Measurements from ENCODE around the gene PLPPR1. TPM values are rescaled to one million over a fixed set of nuclear protein-coding genes. Genes with fewer than 3 reads are reported as not detected.

The PLPPR1 gene
- total and polyA plus RNA-seq, 2 of the 13 experiments (the other 11 are each of a cell fraction or from before 2014, with no cell fraction given), result 16.0 to 84.7 TPM

- Histone ChIP-seq H4K20me1 (ENCODE audit: insufficient read depth, low read length) (no peaks in the 10 kb centered on the region), H3K36me3 (replicated peaks in 1 of 2; ENCODE audit: control insufficient read depth in 1 of 2, insufficient read depth in 2 of 2, low read length in 2 of 2) (peaks cover 0 to 3% of the 10 kb centered on the region in 2 experiments; a peak in 4 of 5 replicates), H3K4me1 (ENCODE audit: insufficient read depth, low read length) (peaks cover 48% of the 10 kb centered on the region), H3K9ac (ENCODE audit: insufficient read depth, low read depth, low read length) (no peak overlapping the region), H3K4me2 (ENCODE audit: low read depth, low read length) (no peak overlapping the region), H3K4me3 (replicated peaks in 1 of 3; ENCODE audit: insufficient read depth in 1 of 3, low read depth in 2 of 3, low read length in 3 of 3) (no peak overlapping the region), H3K27me3 (ENCODE audit: control insufficient read depth in 1 of 2, insufficient read depth in 2 of 2, low read length in 2 of 2) (no peaks in the 10 kb centered on the region), H3K79me2 (ENCODE audit: insufficient read depth, low read length) (no peaks in the 10 kb centered on the region), H3K9me3 (ENCODE audit: low read length) (no peaks in the 10 kb centered on the region), H3K27ac (ENCODE audit: extremely low read length, insufficient read depth, low read length) (no peak overlapping the region), H2AFZ (ENCODE audit: low read length) (no peak overlapping the region)
- ChIA-PET CTCF (ENCODE audit: low intra/inter-chr PET ratio, low total read pairs) (interaction anchor here (1.1 to 3.0 kb wide), 7 partner anchors 77 to 709 kb away, joined by 3 to 40 read pairs (median 22); no protein-coding TSS in a partner anchor), POLR2A (interaction anchor here (1.1 to 1.3 kb wide), 7 partner anchors 13 to 709 kb away, joined by 3 to 18 read pairs (median 10); partner anchors contain the start of genes MRPL50 and ZNF189)
- TF ChIP-seq FOXJ3 (CRISPR knock-in tag; IDR thresholded peaks at IDR 0.05; ENCODE audit: borderline replicate concordance) (0 out of 2 replicates have a peak, but pooled peaks have one; percentile 17), AKNA (CRISPR knock-in tag; IDR thresholded peaks at IDR 0.05; ENCODE audit: borderline replicate concordance) (no peak), ISX (CRISPR knock-in tag; conservative IDR thresholded peaks at IDR 0.05) (0 out of 2 replicates have a peak, but pooled peaks have one; percentile 26), MLXIP (CRISPR knock-in tag; IDR thresholded peaks at IDR 0.05; ENCODE audit: borderline replicate concordance) (0 out of 2 replicates have a peak, but pooled peaks have one; percentile 22), GLI4 (CRISPR knock-in tag; IDR thresholded peaks at IDR 0.05; ENCODE audit: borderline replicate concordance) (no peak), ATM (IDR thresholded peaks at IDR 0.05; ENCODE audit: borderline replicate concordance) (no peak)
- ATAC-seq (no peak), DNase-seq (ENCODE audit: low spot score) (no peak), FAIRE-seq (no peak)
- WGBS (ENCODE audit: low lambda C conversion rate), result 59% methylated on average over 2 of the region's 2 CpGs
- BruUV-seq (replicated peaks), result no TSS peak
- intact Hi-C loops (cut with micrococcal nuclease; ENCODE audit: unreplicated experiment) (loop anchor here (1.0 to 10.0 kb wide), 8 partner anchors 75 to 710 kb away; partner anchors contain the start of gene RNF20), in situ Hi-C loops (cut with HindIII; ENCODE audit: extremely low pct_ligation_motif_present, low pct_unique_long_range_greater_than_20kb) (no loop called here)
Observed at GRCh38 chr9:101311191-101311590, 282.7 kb downstream of the PLPPR1 start.
